Measurements from ENCODE around the gene CRYGA. TPM values are rescaled to one million over a fixed set of nuclear protein-coding genes. Genes with fewer than 3 reads are reported as not detected.

Gene CRYGA
- total RNA-seq, 4 donors from 2014 or later = not detected

DNA sequence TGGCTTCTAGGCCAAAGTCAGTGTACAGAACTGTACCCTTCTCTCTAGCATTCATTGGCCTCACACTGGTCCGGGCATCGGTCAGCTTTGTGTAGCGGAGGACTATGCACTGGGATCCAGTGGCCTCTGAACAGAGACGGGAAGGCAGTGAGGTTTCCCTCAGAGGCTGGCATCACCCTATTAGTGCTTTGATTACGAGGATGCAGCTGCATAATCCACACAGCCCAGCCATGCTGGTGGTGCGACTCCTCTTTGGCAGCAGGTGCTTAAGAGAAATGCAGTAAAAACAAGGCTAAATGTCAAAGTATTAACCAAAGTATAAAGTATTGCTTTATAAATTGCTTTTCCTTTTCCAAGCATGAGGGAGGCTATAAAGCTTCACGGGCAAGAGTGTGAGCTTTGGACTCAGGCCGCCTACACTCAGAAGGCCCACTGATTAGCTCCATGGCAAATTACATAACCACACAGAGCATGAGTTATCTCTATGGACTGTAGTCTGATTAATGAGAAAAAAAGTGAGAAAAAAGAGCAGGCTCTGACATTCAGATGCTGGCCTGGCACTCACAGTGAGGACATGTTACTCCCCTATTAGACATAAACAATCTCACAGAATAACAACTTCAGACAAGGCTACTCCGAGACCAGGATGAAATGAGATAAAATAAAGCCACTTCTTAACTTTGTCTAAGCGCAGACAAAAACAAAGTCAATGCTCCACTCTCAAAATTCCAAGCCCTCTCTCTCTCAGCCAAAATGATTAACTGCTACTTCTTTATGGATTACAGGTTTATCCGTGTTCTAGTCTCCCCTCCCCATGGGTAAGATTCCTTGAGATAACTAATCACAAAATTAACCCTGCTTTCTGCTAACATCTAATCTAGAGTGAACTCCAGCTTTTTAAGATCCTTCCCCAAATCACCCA is 27.3 kb downstream of the CRYGA start:
- TF ChIP-seq, protein P1, sequence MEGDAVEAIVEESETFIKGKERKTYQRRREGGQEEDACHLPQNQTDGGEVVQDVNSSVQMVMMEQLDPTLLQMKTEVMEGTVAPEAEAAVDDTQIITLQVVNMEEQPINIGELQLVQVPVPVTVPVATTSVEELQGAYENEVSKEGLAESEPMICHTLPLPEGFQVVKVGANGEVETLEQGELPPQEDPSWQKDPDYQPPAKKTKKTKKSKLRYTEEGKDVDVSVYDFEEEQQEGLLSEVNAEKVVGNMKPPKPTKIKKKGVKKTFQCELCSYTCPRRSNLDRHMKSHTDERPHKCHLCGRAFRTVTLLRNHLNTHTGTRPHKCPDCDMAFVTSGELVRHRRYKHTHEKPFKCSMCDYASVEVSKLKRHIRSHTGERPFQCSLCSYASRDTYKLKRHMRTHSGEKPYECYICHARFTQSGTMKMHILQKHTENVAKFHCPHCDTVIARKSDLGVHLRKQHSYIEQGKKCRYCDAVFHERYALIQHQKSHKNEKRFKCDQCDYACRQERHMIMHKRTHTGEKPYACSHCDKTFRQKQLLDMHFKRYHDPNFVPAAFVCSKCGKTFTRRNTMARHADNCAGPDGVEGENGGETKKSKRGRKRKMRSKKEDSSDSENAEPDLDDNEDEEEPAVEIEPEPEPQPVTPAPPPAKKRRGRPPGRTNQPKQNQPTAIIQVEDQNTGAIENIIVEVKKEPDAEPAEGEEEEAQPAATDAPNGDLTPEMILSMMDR (IDR thresholded peaks at IDR 0.05; ENCODE audit: low read depth) = no peak

GRCh38 chr2:208134928-208135586 is 28.3 kb downstream of the CRYGA start:
- TF ChIP-seq, protein P1 (IDR thresholded peaks at IDR 0.05; ENCODE audit: low read depth) = no peak

DNA sequence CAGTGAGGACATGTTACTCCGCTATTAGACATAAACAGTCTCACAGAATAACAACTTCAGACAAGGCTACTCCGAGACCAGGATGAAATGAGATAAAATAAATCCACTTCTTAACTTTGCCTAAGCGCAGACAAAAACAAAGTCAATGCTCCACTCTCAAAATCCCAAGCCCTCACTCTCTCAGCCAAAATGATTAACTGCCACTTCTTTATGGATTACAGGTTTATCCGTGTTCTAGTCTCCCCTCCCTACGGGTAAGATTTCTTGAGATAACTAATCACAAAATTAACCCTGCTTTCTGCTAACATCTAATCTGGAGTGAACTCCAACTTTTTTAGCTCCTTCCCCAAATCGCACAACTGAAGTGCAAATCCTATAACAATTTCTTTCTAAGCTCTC is 32.7 kb downstream of the CRYGA start:
- TF ChIP-seq, protein P1 (IDR thresholded peaks at IDR 0.05; ENCODE audit: low read depth) = no peak

GRCh38 chr2:208129744-208130711 is 33.4 kb downstream of the CRYGA start, which contains the start of gene CRYGC:
Gene CRYGC, minus strand, starts transcription at chr2:208129828. Its CDS starts 36 bp downstream, at chr2:208129792.
- TF ChIP-seq, protein P1 (IDR thresholded peaks at IDR 0.05; ENCODE audit: low read depth) = no peak

DNA sequence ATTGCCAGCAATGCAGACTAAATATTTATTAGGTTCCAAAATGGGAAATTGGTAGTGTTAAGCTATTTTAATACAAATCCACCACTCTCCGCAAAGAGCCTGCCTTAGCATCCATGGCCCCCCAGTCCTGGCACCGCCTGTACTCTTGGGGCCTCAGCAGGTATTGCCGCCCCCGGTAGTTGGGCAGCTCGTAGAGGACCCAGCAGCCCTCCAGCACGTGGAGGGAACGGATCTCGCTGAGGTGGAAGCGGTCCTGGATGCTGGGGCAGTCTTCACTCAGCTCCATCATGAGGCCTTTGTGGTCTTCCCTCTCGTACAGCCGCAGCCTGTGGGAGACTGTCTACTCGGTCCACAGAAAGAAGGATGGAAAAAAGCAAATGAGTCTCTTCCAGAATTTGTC is 35.3 kb downstream of the CRYGA start:
- TF ChIP-seq, protein P1 (IDR thresholded peaks at IDR 0.05; ENCODE audit: low read depth) = no peak

DNA sequence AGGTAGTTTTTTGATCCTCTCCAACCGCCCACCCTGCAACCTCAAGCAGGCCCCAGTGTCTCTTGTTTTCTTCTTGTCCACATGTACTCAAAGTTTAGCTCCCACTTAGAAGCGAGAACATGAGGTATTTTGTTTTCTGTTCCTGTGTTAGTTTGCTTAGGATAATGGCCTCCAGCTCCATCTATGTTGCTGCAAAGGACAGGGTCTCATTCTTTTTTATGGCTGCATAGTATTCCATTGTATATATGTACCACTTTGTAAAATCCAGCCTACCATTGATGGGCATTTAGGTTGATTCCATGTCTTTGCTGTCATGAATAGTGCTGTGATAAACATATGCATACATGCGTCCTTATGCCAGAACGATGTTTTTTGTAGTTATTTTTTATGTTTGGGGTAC is 36.3 kb downstream of the CRYGA start:
- TF ChIP-seq, protein P1 (IDR thresholded peaks at IDR 0.05; ENCODE audit: low read depth) = no peak
